Posterior vena cava (tissue), 2 donors: ENCODE data around the gene ANKRD33B. TPM values are rescaled to one million over a fixed set of nuclear protein-coding genes. Genes with fewer than 3 reads are reported as not detected.
"Not testable (repeated sequence)": the region's sequence is repeated elsewhere in the genome, so short reads cannot be mapped to it uniquely, and the experiment has no call there.

ENCODE experiments used
- DNase-seq: peaks from one replicate; pipeline ENCODE4 v3.0.0-alpha.2; 2020; ENCODE audit warnings: low spot score
- intact Hi-C, 2 donors: fragments of 100-400 bp; cut with DNase I; formaldehyde crosslinking; loops; one replicate each; pipeline versions ENCODE4 v1.14.1 to v1.14.2; 2022 to 2023
- total RNA-seq, 2 donors: library from RNA; stranded (reverse); fragmentation: NEBNext Ultra II Directional; extraction: Animal tissue kit (Norgen Biotek cat#: 25700); gene quantifications; one replicate each; pipeline ENCODE4 v1.2.1, GENCODE V29; 2021
- donor health status: DM: yes; HTN: yes; CAD: no.
- donor health status: DM: yes; HTN: yes; CAD: no.

The ANKRD33B gene
- total RNA-seq, 2 donors from 2014 or later: 3.3 to 3.9 TPM

- DNase-seq: no peak
- intact Hi-C loops: loop anchor here in 1 of 2 donors (1.0 kb wide), 1 partner anchor 19 kb away; no protein-coding TSS in a partner anchor
Observed at GRCh38 chr5:10572451-10572850, 8.6 kb downstream of the ANKRD33B start.

- intact Hi-C loops: no loop called here
- no peak for DNase-seq
Observed at GRCh38 chr5:10573487-10574145, 9.7 kb downstream of the ANKRD33B start.

DNA sequence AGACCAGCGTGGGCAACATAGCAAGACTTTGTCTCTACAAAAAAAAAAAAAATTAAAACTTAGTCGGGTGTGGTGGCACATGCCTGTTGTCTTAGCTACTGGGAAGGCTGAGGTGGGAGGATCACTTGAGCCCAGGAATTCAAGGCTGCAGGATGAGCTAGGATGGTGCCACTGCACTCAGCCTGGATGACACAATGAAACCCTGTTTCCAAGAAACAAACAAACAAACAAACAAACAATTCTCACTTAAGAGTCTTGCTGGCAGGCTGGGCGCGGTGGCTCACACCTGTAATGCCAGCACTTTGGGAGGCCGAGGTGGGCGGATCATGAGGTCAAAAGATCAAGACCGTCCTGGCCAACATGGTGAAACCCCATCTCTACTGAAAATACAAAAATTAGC, 11.0 kb downstream of the ANKRD33B start:
- intact Hi-C loops, DNase-seq: not testable (repeated sequence)

DNA sequence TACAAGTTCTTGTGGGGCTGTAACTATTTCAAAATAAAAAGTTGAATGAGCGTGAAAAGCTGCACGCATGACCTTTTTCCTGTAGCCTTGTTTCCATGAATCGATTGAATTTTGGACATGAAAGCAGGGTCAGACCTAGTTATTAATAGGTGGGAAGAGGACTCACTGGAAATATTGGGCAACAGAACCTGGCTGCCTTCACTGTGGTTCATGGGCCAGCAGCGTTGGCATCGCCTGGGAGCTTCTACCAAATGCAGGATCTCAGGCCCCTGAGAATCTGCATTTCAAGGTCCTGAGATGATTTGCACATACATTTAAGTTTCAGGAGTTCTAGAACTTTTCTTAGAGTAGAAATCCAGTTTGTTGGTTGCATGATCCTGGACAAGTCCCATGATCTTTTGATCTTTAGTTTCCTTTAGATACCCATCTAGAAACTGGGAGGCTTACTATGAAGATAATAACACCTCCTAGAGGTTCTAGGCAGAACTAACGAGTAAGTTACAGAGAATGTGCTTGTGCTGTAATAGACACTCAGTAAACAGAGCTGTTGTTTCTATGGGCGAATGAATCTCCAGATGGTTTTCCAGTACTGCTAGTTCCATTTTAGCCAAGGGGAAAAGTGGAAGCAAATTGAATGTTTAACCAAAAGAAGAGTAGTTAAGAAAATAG, 12.4 kb downstream of the ANKRD33B start:
- intact Hi-C loops: no loop called here
- no peak for DNase-seq

DNA sequence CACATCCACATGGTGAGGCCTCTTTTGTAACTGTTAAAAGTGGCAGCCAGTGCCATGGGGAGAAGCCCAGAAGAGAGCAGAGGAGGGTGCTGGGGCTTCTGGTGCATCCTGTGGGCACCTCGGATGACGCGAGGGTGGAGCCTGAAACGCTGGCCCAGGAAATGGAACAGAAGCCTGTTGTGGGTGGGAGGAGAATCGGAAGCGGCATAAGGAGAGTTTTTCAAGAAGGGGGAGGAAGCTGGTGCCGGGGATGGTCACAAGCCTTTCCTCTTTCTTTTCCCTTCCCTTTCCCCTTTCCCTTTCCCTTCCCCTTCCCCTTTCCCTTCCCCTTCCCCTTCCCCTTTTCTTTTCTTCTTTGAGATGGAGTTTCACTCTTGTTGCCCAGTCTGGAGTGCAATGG, 12.9 kb downstream of the ANKRD33B start:
- DNase-seq: no peak
- intact Hi-C loops: no loop called here

DNA sequence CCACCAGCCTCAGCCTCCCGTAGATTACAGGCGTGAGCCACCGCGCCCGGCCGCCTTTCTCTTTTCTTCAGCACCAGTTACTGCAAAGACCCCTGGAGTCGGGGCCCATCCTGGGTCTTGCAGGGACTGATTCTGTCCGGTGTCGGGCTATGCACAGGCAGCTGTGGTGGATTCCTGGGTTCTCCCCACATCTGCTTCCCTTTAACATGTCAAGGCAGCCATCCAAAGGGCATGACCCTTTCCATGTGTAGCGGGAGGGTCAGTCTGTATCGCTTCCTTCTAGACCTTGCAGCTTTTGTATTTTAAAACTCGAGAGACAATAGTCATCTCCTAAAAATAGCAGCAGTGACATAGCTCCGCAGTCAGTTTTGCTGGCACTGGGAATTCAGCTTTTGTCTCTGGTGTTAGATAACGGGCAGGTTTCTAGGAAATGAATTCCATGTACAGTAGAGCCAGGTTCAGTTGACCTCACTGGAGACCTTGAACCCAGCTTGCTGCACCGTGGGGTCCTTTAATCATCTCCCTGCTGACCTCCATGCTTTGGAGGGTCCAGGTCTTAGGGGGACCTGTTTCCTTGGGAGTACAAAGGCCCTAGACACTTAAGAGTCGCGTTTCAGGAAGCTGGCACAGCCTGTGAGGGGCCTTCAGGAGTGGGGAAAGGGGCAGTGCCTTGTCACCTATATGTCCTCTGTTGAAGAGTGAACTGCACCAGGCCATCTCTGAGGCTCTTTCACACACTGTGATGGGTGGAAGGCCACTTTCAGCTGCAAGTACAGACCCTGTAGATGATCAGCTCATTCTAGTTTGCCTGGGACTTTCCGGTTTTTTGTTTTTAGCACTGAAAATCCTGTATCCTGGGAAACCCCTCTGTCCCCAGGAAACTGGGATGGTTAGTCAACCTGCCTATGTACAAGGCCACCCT, 13.8 kb downstream of the ANKRD33B start:
- intact Hi-C loops: no loop called here
- no peak for DNase-seq

GRCh38 chr5:10578293-10578665, 14.4 kb downstream of the ANKRD33B start:
- intact Hi-C loops: no loop called here
- DNase-seq: no peak

DNA sequence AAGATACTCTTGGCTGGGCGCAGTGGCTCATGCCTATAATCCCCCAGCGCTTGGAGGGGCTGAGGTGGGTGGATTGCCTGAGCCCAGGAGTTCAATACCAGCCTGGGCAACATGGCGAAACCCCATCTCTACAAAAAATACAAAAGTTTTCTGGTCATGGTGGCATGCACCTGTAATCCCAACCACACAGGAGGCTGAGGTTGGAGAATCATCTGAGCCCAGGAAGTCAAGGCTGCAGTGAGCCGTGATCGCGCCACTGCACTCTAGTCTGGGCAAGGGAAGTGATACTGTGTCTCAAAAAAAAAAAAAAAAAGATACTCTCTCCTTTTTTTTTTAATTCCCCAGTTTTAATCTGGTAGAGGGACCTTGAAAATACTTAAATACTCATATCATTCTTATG, 15.0 kb downstream of the ANKRD33B start:
- intact Hi-C loops: no loop called here
- DNase-seq: no peak

- no peak for DNase-seq
- intact Hi-C loops: no loop called here
Observed at GRCh38 chr5:10579536-10580521, 16.0 kb downstream of the ANKRD33B start.

- intact Hi-C loops: no loop called here
- DNase-seq: no peak
Observed at GRCh38 chr5:10580531-10581423, 16.9 kb downstream of the ANKRD33B start.

GRCh38 chr5:10581424-10581748, 17.5 kb downstream of the ANKRD33B start:
- DNase-seq: no peak
- intact Hi-C loops: no loop called here

DNA sequence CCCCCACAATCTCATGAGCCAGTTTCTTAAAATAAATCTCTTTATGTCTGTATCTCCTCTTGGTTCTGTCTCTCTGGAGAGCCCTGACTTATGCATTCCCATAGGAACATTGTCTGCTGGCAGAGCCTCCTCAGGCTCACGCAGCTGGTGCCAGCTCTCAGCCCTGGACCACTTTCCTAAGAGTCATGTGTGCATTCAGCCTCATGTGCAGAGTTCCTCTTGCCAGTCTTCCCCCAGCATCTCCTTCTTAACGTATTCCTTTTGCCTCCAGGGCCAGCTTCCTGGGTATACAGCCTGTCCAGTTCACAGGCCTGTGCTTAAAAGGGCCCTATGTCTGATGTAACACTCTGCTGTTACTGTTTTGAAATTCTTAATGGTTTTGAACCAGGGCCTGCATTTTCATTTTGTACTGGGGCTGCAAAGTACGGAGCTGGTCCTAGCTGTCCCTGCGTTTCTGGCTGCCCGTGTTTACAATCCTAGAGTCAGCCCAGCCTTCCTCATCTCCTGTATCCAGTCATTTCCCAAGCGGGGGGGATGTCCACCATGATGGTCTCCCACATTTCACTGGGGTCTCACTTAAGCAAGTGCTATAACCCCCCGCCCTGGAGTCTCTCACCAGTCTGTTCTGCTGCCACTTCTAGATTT, 18.1 kb downstream of the ANKRD33B start:
- no peak for DNase-seq
- intact Hi-C loops: no loop called here

- intact Hi-C loops: no loop called here
- DNase-seq: no peak
Observed at GRCh38 chr5:10582512-10582897, 18.6 kb downstream of the ANKRD33B start.

GRCh38 chr5:10583663-10584572, 20.0 kb downstream of the ANKRD33B start:
- intact Hi-C loops: no loop called here
- DNase-seq: no peak

GRCh38 chr5:10584714-10585517, 21.0 kb downstream of the ANKRD33B start:
- intact Hi-C loops: no loop called here

DNA sequence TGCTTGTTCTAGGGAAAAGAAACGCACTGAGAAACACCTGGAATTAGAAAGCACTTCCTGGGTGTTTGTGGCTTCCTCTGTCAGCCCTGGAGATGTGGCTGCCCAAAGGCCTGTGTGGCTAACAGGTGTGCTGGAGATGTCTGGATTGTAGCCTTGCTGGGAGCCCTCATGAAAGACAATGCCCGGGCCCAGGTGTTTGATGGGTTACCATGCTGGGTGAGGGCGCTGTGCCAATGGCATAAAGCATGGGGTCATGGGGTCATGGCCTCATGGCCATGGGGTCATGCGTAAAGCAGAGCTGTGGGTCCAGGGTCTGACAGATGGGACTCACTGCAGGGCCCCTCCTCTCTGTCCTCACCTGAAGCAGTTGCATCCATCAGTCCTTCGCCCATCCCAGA, 21.6 kb downstream of the ANKRD33B start:
- intact Hi-C loops: no loop called here
- no peak for DNase-seq

More at GRCh38 chr5:10584714-10585517, 21.0 kb downstream of the ANKRD33B start:
- no peak for DNase-seq
